Daoy (cell line): ENCODE results near the gene OR2H1. TPM values are rescaled to one million over a fixed set of nuclear protein-coding genes. Genes with fewer than 3 reads are reported as not detected.

Experiments used
- DNase-seq: peaks from one replicate; pipeline ENCODE4 v3.0.0-alpha.2; 2015; ENCODE audit warnings: low read depth
- total RNA-seq: library from RNA; depleted of rRNA; stranded (reverse); fragments of >200 nt; shearing (Covaris generic); gene quantifications from 2 replicates; pipeline ENCODE4 v1.2.3, GENCODE V29; 2014; rRNA removed

OR2H1 gene
- total RNA-seq, 1 experiment from 2014 or later = not detected

- no peak for DNase-seq
Measured at GRCh38 chr6:29510746-29511300, 53.9 kb downstream of the OR2H1 start.

Other genes with a start within 250 kb of the OR2H1 start
- gene OR14J1, start 155.5 kb upstream of the OR2H1 start, total RNA-seq = not detected in 2 replicates
- not detected in 2 replicates for gene OR5V1, start 88.3 kb upstream of the OR2H1 start, total RNA-seq
- gene OR12D3, start 81.9 kb upstream of the OR2H1 start, total RNA-seq = not detected in 2 replicates
- not detected in 2 replicates for gene OR12D2, start 61.5 kb upstream of the OR2H1 start, total RNA-seq
- gene OR12D1, start 42.2 kb upstream of the OR2H1 start, total RNA-seq = not detected in 2 replicates
- not detected in 2 replicates for gene OR10C1, start 17.8 kb upstream of the OR2H1 start, total RNA-seq
- gene OR11A1, start 84 bp upstream of the OR2H1 start, total RNA-seq = not detected in 2 replicates
- not detected in 2 replicates for gene MAS1L, start 30.8 kb downstream of the OR2H1 start, total RNA-seq
- gene UBD, start 102.6 kb downstream of the OR2H1 start, total RNA-seq = 2.8 and 10.1 TPM in 2 replicates
- gene OR2H2, start 128.0 kb downstream of the OR2H1 start, total RNA-seq = not detected in 2 replicates
- gene GABBR1, start 176.0 kb downstream of the OR2H1 start, total RNA-seq = 1.3 and 4.3 TPM in 2 replicates
- gene MOG, start 199.9 kb downstream of the OR2H1 start, total RNA-seq = not detected in 2 replicates
- 0.57 TPM in 1 of 2 replicates, not detected in the other for gene ZFP57, start 224.0 kb downstream of the OR2H1 start, total RNA-seq